ELF-1 (cell line): Measurements from ENCODE around the gene UGT1A1.

Source experiments
- DNase-seq: peaks from one replicate; pipeline ENCODE4 v3.0.0-alpha.2; 2016; ENCODE audit warnings: low read depth, low spot score

Gene UGT1A1

DNA sequence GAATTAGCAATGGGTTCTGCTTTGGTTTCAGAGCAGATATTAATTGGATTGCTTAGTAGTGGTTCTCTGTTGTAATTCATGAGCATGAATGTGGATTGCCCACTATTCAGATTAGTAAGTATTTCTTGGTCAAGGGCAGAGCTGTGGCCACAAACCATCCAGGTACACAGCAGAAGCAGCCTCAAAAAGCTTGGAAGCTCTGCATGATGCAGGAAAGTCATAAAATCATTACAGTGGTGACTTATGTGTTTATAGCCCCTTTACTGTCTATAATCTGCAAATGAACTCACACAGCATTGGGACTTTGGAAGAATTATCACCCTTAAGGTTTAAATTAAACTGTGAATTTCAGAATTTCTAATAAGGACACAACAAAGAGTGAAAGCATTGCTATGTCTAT lies 1.9 kb upstream of the UGT1A1 start:
- DNase-seq = no peak

DNA sequence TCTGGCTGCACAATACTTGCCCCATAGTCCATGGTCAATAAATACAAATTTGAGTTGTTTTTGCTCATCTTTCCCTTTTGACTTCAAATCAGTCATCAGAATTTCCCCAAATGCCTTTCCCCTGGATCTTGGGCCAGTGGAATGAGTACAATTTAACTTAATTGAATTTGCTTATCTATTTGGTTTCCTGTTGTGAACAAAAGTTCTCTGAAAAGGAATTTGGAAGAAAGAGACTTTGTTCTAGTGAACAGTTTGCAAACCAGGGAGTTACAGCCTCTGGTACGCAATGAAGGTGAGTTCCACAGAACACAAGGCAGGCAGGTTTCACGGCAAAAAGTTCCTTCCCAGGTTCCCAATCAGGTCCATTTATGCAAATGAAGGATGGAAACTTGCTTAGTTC lies 1.2 kb upstream of the UGT1A1 start:
- DNase-seq = no peak

DNA sequence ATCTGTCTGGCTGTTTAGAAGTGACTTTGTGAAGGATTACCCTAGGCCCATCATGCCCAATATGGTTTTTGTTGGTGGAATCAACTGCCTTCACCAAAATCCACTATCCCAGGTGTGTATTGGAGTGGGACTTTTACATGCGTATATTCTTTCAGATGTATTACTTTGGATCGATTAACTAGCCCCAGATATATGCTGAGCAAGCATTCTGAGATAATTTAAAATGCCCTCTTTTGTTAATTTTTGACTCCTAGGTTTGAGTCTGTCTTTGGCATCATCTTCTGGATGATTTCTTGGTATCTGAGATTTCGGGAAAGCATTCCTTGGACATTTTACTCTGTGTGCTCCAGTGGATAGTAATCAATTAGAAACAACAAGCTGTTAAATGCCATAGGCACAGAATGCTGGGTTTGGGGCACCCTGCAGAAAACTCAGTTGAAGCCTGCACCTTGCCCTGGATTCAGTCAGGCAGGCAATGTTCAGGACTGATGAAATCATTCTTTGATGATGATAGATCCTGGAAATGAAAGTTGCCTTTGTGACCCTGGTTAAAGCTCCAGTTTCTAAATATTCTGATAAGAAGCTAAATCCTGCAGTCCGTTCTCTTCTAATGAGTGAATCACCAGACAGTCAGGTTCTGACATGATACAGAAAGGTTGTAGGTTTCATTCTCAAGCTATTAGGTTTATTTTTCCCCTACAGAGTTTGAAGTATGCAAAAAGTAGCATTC lies 1.1 kb downstream of the UGT1A1 start:
- no peak for DNase-seq

DNA sequence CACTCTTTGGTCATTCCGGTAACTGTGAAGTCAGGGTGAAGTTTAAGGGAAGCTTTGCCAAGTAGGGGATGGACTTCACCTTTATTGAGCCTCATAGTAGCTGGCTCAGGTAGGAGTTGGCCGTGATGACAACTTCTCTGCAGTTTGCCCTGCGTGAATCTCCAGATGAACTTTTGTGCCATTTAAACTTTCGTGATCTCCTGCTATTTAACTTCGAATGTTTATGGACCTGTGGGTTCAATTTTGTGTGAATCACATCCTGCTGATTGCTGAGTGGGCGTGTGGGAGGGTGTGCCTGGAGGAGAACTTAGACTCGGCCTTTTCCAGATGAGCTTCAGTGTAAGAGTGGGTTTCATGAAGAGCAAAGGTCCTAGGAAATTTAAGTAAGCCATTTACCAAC lies 4.2 kb downstream of the UGT1A1 start:
- no peak for DNase-seq

DNA sequence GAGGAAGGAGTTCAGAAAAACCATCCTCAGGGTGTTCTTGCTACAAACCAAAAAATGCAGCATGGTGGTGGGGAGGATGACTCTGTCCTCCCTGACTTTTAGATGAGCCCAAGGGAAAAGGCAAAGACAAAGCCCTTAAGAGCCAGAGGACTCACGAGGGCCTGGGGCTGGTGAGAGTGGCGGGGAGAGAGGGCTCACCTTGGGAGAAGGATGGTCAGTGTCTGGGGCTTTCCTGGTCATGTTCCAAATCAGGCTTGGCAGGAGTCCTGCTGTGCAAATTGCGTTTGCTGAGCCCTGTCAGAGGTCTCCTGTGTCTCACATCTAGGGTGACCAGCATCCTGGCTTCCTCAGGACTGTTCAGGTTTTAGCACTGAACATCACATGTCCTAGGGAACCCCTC lies 4.7 kb downstream of the UGT1A1 start:
- no peak for DNase-seq

DNA sequence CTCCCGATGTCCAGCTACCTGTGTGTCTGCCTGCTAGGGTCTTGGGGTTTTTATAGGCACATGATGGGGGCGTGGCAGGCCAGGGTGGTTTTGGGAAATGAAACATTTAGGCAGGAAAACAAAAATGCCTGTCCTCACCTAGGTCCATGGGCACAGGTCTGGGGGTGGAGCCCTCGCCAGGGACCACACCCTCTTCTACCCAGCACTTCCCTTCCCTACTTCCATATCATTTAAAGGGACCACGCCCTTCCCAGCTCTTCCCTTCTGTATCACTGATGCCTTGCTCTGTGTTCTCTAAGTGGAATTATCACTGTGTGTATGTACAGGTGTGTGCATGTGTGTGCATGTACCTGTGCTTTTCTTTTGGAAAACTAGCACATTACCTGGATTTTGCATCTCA lies 6.3 kb downstream of the UGT1A1 start:
- no peak for DNase-seq

DNA sequence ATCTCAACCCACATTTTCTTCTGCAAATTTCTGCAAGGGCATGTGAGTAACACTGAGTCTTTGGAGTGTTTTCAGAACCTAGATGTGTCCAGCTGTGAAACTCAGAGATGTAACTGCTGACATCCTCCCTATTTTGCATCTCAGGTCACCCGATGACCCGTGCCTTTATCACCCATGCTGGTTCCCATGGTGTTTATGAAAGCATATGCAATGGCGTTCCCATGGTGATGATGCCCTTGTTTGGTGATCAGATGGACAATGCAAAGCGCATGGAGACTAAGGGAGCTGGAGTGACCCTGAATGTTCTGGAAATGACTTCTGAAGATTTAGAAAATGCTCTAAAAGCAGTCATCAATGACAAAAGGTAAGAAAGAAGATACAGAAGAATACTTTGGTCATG lies 8.0 kb downstream of the UGT1A1 start:
- no peak for DNase-seq

DNA sequence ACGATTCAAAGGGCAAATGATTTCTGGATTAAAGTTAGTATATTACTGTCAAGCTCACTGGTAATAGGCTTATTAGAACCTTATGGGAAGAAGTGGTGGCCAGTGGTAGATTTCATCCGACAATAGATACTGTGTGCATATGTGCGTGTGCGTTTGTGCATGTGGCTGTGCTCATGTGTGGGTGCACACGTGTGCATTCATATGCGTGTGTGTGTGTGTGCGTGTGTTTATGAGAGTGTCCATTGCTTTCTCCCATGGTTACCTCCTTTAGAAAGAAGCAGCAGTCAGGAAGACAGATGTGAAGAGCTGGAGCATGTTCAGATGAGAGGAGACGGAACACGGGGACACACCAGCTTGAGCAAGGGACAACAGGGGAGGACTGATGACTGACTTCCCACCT lies 9.2 kb downstream of the UGT1A1 start:
- DNase-seq = no peak

DNA sequence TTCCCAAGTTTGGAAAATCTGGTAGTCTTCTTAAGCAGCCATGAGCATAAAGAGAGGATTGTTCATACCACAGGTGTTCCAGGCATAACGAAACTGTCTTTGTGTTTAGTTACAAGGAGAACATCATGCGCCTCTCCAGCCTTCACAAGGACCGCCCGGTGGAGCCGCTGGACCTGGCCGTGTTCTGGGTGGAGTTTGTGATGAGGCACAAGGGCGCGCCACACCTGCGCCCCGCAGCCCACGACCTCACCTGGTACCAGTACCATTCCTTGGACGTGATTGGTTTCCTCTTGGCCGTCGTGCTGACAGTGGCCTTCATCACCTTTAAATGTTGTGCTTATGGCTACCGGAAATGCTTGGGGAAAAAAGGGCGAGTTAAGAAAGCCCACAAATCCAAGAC lies 12.1 kb downstream of the UGT1A1 start:
- DNase-seq = no peak

DNA sequence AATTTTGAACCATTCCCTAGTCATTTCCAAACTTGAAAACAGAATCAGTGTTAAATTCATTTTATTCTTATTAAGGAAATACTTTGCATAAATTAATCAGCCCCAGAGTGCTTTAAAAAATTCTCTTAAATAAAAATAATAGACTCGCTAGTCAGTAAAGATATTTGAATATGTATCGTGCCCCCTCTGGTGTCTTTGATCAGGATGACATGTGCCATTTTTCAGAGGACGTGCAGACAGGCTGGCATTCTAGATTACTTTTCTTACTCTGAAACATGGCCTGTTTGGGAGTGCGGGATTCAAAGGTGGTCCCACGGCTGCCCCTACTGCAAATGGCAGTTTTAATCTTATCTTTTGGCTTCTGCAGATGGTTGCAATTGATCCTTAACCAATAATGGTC lies 12.5 kb downstream of the UGT1A1 start:
- DNase-seq = no peak

DNA sequence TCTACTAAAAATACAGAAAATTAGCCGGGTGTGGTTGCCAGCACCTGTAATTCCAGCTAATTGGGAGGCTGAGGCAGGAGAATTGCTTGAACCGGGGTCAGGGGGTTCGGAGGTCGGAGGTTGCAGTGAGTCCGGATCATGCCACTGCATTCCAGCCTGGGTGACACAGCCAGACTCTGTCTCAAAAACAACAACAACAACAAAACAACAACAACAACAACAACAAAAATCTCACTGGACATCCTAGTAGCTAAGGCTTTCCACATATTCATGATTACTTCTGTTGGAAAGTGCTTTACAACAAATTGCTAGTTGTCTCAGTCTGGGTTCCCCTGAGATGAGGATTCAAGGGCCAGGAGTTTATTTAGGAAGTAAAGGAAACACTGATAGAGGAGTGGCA lies 13.8 kb downstream of the UGT1A1 start:
- DNase-seq = no peak

DNA sequence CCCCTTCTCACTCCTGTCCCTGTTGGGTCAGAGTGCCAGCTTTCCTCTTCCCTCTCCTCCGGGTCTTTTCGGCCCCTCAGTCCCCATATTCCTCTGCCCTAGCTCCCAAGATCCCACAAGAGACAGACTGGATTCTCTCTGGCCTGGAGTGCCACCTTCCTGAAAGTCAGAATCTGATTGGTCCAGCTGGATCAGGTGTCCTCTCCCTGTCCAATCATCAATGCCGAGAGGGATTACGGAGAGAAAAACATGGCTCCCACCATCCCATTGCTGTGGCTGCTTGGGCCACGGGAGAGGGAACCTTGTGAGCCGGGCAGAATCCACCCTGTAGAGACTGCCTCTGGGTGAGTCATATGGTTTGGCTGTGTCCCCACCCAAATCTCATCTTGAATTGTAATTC lies 15.3 kb downstream of the UGT1A1 start:
- DNase-seq = no peak

DNA sequence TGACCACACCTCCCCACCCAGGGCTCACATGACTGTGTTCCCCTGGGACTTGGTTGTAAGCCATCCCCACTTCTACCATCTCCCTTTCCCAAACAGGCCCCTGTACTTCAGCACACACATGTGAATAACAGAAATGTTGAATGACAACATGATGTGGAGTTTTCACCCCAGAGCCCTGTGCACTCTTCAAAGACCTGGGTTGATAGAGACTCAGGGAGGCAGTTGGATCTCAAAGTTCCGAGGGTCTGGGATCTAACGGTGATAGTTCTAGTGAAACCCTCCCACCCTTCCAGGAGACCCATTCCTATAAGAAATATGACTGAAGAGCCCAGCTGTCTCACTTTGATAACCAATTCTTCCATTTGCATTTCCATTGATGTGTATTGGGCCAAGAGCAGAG lies 18.0 kb downstream of the UGT1A1 start, which contains the start of gene MROH2A:
MROH2A (plus strand) TSS at position 301 of the 400 bp plus-strand sequence. CDS start 1,029 bp downstream, outside the sequence.
- DNase-seq = no peak

DNA sequence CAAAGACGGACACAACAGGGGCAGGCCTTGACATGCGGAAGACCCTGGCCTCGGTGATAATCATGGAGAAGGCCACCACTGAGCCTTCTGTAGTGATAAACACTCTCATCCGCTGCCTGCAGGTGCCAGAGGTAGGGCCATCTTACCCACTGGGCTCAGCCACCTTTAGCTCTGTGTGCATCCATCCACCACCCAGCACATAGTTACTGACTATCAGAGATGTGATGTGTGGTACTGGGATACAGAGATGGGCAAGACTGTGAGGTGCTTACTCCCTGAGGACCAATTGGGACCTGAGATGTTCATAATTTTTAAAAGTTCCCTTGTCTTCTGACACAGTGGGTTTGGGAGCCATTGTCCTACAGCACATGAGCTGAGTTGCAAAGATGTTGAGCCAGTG lies 19.7 kb downstream of the UGT1A1 start:
- DNase-seq = no peak

DNA sequence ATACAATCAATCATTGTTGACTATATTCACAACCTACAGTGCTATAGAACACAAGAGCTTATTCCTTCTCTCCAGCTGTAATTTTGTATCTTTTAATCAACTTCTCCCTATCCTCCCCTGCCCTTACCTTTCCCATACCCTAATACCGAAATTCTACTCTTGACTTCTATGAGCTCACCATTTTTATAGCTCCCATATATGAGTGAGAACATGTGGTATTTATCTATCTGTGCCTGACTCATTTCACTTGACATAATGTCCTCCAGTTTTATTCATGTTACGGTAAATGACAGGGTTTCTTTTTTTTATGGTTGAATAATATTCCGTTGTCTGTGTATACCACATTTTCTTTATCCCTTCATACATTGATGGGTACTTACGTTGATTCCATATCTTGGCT lies 20.7 kb downstream of the UGT1A1 start:
- no peak for DNase-seq

DNA sequence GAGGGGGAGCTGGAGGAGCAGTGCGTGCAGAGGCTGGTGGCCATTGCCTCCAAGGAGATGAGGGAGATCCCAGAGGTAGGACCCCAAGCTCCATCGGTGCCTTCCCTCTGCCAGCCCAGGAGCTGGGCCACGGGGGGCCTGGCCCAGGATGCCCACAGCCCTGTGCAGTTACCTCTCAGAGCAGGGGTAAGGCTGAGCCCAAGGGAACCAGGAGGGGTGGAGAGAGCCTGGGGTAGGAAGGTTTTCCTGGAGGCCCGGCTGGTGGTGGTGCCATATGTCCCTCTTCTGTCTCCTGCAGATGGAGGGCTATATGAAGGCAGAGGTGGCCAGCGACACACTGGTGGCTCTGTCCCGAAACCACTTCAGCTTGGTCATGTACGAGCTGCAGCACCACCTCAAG lies 29.5 kb downstream of the UGT1A1 start:
- DNase-seq = no peak

DNA sequence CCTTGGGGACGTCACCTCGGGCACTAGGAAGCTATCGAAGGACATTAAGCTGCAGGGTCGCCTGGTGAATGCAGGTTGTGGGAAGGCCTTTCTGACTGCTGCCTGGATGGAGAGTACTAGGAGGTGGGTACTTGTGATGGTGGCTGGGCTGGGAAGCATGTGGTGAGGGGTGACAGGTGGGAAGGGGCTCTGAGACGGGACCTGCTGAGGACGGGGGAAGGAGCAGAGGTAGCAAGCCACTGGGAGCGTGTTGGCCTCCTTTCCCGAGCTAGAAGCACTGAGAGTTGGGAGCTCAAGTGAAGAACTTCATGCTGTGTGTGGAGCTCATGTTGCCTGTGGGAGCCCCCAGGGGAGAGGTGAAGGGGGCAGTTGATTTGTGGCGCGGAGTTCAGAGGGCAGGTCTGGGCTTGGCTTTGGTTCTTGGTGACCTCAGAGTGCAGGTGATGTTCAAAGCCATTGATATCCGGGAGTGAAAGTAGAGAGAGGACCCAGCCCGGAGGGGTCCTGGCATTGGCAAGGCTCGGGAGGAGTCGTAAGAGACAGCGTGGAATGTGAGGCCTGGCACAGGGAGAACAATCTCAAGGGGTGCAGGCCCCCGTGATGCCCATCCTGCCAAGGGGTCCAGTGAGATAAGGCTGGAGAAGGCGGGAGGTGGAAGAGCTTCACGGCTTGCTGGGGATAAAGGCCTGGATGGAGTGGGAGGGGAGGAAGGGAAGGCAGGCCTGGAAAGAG lies 31.2 kb downstream of the UGT1A1 start:
- DNase-seq = no peak

DNA sequence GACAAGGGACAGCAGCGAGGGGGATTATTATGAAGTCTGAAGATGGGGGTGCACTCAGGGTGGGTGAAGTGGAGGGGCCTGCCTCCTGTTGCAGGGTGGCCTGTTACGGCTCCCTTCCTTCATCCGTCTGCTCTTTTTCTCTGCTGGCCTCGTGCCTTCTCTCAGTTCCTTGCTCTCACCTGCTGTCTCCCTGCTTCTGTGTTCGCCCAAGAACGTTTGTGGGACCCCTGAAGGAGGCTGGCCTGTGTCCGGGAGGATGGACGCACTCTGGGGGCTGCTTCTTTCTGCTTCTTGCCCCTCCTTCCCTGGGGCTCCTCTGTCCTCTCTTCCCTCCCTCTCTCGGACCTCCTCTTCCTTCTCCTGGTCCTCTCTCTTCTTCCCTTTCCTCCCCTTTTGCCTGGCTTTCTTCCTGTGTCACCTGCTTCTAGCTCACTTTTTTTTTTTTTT lies 31.8 kb downstream of the UGT1A1 start:
- DNase-seq = no peak

DNA sequence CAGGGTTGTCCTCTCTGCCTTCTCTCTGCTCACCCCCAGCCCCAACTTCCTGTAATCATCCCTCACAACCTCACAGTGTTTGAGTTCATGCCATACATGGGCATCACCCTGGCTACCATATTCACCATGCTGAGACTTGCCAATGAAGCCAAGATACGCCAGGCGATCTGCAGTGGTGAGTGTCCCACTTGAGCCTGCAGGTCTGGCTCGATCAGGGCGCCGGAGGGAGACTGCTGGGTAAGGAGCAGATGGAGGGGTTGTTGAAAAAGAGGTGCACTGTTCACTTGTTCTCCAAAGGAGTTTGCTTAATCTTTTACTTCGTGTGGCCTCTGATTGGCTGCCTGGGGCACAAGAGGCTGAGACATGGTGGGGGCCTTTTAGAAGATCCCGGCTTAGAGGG lies 32.6 kb downstream of the UGT1A1 start:
- DNase-seq = no peak

DNA sequence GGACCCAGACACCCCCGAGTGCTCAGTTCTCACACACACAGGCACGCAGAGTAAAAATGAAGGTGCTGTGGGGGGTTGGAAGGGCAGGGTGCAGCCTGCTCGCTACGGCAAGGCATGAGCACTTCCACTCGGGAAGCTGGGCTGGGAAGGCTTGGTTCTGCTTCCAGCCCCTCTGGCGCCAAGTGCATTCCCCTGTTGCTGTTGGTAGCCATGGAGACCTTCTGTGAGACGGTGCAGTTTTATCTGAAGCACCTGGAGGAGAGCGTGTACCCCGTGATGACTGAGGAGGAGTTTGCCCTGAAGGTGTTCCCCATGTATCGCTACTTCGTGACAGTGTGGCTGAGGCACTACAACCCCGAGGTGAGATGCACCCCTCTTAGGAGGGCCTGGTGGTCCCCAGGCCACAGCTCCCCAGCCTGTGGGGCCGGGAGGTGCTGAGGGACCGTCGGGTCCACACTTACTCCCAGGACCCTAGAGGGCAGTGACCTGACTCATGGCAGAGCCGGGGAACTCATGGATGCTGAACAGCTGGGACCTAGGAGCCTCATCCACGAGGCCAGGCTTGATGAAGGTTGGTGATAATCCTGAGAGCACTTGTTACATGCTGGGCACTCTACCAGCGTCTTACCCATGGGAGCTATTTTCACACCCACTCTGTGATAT lies 33.5 kb downstream of the UGT1A1 start:
- no peak for DNase-seq

DNA sequence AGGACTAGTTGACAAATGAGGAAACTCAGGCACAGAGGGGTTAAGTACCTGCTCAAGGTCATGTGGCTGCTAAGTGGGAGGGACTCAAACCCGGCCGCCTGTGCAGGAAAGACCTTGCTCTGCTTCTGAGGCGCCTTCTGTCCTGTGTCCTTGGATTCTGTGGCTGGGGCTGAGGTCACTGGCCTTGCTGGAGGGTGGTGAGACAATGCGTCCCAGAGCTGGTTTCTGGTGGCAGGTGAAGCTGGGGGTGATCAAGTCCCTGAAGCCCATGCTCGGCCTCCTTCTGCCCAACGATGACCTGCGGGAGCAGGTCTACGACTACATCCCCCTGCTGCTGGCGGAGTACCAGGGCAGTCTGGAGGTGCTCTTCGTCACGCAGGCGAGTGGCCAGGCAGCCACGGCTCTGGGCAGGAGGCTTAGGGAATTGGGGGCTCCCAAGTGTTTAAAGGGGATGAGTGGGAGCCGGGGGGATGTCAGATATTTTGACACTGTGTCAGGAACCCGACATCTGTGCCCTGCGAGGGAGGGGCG lies 34.1 kb downstream of the UGT1A1 start:
- no peak for DNase-seq

DNA sequence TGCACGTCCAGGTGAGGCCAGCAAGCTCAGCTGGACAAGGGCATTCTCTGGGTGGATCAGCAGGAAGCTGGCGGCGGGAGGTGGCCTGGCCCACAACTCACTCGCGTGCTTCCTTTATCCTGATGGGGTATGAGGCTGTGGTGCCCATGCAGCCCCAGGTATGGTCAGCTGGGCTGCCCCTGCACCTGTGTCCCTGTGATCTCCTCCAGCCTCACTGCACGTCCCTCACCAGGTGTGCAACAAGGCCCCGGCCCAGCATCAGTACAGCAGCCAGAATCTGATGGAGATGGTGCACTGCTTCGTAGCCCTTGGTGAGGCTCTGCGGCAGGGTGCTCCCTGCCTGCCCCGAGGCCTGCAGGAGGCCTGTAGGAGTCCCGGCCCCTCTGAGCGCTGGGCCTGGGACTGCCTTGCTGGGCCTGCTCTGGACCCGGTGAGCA lies 35.7 kb downstream of the UGT1A1 start:
- DNase-seq = no peak
